Nephron (organoid): ENCODE results near the gene SPG7.
A peak's percentile ranks its signal among the peaks of the same experiment; 100 is the strongest.

Experiments
- H3K27ac Mint-ChIP-seq, 3 experiments: 2 replicates each; pipeline ENCODE4 v1.8.0; 2020; ENCODE audit warnings: mixed read lengths in 3 of 3, mild to moderate bottlenecking in 2 of 3, moderate library complexity in 1 of 3
- H3K27me3 Mint-ChIP-seq: 2 replicates; pipeline ENCODE4 v1.8.0; 2021; ENCODE audit warnings: low read depth, mild to moderate bottlenecking, moderate library complexity, mixed read lengths
- H3K36me3 Mint-ChIP-seq: 2 replicates; pipeline ENCODE4 v1.8.0; 2020; ENCODE audit warnings: low read depth, mixed read lengths
- H3K4me1 Mint-ChIP-seq: 2 replicates; pipeline ENCODE4 v1.8.0; 2020; ENCODE audit warnings: mixed read lengths
- H3K4me3 Mint-ChIP-seq, 3 experiments: 2 replicates each; pipeline ENCODE4 v1.8.0; 2020; ENCODE audit warnings: mild to moderate bottlenecking in 3 of 3, mixed read lengths in 3 of 3, moderate library complexity in 2 of 3
- H3K9me3 Mint-ChIP-seq: 2 replicates; pipeline ENCODE4 v1.8.0; 2020; ENCODE audit warnings: mixed read lengths
- TF ChIP-seq, protein P1 (sequence below), 3 experiments: fragments of 200-600 bp; sonication (generic); IDR thresholded peaks; one replicate each; pipeline ENCODE4 v1.5.0; 2021; ENCODE audit warnings: antibody characterized with exemption in 3 of 3; ENCODE audit not compliant: unreplicated experiment in 3 of 3

SPG7 gene

DNA sequence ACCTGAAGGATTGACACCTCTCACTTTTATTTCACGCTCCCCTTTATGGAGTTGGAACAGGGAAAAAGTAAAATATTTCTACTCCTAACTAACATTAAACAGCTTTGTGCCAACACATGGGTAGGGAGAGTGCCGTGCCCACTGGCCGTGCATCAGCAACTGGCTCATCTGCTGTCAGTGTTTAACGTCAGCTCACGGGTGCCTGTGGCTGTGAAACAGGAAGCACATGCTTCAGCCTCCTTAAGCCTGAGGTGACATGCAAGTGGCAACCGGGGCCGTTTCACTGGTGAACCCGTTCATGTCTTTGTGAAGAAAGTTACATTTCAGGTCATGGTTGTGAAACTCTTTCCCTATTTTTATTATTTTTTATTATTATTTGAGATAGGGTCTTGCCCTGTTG lies 3.2 kb downstream of the SPG7 start:
- Mint-ChIP-seq H3K4me3 (peak overlapping the region; percentile 32 to 57 (median 32)), H3K9me3 (no peaks in the 10 kb centered on the region), H3K27me3 (peaks cover 3% of the 10 kb centered on the region), H3K4me1 (peaks cover 5% of the 10 kb centered on the region), H3K36me3 (peaks cover 29% of the 10 kb centered on the region), H3K27ac (no peak overlapping the region)
- TF ChIP-seq, protein P1, sequence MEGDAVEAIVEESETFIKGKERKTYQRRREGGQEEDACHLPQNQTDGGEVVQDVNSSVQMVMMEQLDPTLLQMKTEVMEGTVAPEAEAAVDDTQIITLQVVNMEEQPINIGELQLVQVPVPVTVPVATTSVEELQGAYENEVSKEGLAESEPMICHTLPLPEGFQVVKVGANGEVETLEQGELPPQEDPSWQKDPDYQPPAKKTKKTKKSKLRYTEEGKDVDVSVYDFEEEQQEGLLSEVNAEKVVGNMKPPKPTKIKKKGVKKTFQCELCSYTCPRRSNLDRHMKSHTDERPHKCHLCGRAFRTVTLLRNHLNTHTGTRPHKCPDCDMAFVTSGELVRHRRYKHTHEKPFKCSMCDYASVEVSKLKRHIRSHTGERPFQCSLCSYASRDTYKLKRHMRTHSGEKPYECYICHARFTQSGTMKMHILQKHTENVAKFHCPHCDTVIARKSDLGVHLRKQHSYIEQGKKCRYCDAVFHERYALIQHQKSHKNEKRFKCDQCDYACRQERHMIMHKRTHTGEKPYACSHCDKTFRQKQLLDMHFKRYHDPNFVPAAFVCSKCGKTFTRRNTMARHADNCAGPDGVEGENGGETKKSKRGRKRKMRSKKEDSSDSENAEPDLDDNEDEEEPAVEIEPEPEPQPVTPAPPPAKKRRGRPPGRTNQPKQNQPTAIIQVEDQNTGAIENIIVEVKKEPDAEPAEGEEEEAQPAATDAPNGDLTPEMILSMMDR (IDR thresholded peaks at IDR 0.05; ENCODE audit: unreplicated experiment in 3 of 3) = no peak

DNA sequence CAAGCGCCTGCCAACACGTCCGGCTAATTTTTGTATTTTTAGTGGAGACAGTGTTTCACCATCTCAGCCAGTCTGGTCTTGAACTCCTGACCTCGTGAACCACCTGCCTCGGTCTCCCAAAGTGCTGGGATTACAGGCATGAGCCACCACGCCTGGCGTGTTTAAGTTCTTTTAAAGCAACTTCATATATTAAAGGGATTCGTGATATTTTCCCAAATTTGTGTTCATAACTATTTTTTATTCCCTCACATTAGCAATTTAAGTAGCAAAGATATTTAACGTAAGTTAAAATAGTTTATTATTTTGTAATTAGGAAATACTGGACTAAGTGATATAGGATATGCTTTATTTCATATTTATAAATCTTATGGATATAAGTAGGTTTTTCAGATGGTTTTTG lies 4.2 kb downstream of the SPG7 start:
- Mint-ChIP-seq H3K27me3 (no peaks in the 10 kb centered on the region), H3K9me3 (no peaks in the 10 kb centered on the region), H3K36me3 (peaks cover 40% of the 10 kb centered on the region), H3K4me1 (no peaks in the 10 kb centered on the region), H3K27ac (no peak overlapping the region), H3K4me3 (no peak overlapping the region)
- TF ChIP-seq, protein P1 (IDR thresholded peaks at IDR 0.05; ENCODE audit: unreplicated experiment in 3 of 3) = no peak

DNA sequence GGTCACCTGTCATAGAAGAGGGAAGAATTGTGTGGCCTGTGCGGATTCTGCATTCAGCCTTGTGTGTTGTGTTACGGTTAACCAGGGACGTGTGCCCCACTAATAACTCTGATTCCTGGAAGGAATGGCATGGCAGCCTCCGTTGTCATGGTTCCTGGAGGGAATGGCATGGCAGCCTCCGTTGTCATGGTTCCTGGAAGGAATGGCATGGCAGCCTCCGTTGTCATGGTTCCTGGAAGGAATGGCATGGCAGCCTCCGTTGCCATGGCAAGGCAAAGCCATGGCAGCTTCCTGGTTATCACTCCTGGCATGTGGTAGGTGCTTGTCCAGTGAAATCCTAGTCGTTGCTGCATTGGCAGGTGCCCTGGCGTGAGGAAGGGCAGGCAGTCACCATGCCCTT lies 8.9 kb downstream of the SPG7 start:
- no peaks in the 10 kb centered on the region for H3K9me3 Mint-ChIP-seq
- TF ChIP-seq, protein P1 (IDR thresholded peaks at IDR 0.05; ENCODE audit: unreplicated experiment in 3 of 3) = no peak
- no peaks in the 10 kb centered on the region for H3K27me3 Mint-ChIP-seq
- no peak overlapping the region for H3K4me3 Mint-ChIP-seq
- H3K36me3 Mint-ChIP-seq = peaks cover 73% of the 10 kb centered on the region
- H3K27ac Mint-ChIP-seq = no peak overlapping the region
- H3K4me1 Mint-ChIP-seq = no peaks in the 10 kb centered on the region

DNA sequence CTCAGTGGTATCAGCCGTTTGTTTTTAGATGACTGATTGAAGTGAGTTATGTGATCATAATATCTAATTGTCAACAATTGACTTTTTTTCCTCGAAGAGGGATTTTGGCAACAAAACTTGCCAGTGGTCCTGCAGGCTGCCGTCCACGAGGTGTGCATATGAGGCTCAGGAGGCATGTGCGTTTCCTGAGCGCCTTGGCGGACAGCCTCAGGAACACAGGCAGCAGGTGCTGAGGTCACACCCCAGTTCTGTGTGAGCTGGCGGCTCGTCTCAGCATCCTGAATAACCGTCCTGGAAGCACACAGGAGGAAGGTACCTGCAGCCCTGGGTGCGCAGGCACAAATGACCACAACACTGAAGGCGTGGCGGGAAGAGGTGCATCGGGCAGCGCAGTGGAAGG lies 11.7 kb downstream of the SPG7 start:
- Mint-ChIP-seq H3K4me3 (no peak overlapping the region), H3K27me3 (no peaks in the 10 kb centered on the region), H3K9me3 (no peaks in the 10 kb centered on the region), H3K27ac (no peak overlapping the region), H3K4me1 (no peaks in the 10 kb centered on the region), H3K36me3 (peaks cover 79% of the 10 kb centered on the region)
- TF ChIP-seq, protein P1 (IDR thresholded peaks at IDR 0.05; ENCODE audit: unreplicated experiment in 3 of 3) = no peak

DNA sequence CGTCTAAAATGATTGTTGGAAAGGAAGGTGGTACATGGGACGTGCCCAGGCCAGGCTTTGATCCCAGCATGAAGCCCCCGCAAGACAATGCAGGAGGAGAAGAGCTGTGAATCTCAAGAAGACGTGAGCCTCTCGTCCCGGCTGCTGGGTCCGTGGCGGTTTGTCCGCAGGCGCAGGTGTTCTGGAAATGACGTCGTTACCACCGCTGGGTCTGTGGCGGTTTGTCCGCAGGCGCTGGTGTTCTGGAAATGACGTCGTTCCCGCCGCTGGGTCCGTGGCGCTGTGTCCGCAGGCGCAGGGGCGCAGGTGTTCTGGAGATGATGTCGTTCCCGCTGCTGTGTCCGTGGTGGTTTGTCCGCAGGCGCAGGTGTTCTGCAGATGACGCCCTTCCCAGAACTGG lies 14.1 kb downstream of the SPG7 start:
- TF ChIP-seq, protein P1 (IDR thresholded peaks at IDR 0.05; ENCODE audit: unreplicated experiment in 3 of 3) = no peak
- Mint-ChIP-seq H3K27ac (no peak overlapping the region), H3K36me3 (peaks cover 84% of the 10 kb centered on the region), H3K27me3 (no peaks in the 10 kb centered on the region), H3K9me3 (no peaks in the 10 kb centered on the region), H3K4me1 (no peaks in the 10 kb centered on the region), H3K4me3 (no peak overlapping the region)

DNA sequence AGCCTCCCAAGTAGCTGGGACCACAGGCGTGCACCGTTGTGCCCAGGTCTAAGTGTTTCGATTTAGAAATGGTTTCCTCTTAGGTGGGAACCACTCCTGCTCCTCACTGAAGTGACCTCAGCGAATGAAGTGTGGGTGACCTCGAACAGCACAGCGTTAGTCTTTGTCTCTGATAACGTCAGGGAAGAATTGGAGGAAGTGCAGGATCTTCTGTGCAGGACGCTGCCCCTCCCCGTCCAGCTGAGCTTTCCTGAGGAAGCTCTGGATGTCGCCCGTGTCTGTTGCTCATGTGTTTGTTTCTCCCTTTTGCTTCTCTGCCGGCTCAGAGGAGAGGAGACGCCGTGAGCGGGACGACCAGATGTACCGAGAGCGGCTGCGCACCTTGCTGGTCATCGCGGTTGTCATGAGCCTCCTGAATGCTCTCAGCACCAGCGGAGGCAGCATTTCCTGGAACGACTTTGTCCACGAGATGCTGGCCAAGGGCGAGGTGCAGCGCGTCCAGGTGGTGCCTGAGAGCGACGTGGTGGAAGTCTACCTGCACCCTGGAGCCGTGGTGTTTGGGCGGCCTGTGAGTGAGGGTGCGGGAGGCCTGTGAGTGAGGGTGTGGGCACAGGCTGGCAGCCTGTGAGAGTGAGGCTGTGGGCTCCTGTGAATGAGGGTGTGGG lies 15.6 kb downstream of the SPG7 start:
- Mint-ChIP-seq H3K9me3 (no peaks in the 10 kb centered on the region), H3K36me3 (peaks cover 80% of the 10 kb centered on the region), H3K27ac (no peak overlapping the region), H3K4me3 (no peak overlapping the region), H3K4me1 (no peaks in the 10 kb centered on the region), H3K27me3 (no peaks in the 10 kb centered on the region)
- TF ChIP-seq, protein P1 (IDR thresholded peaks at IDR 0.05; ENCODE audit: unreplicated experiment in 3 of 3) = no peak
